ENCODE data around the gene GALM.
A peak's percentile ranks its signal among the peaks of the same experiment; 100 is the strongest.

Gene GALM

GRCh38 chr2:38661306-38661705, 4.6 kb upstream of the GALM start:
- ChIA-PET POLR2A (no interaction called here), CTCF (no interaction called here)
- Histone ChIP-seq H3K4me1 (ENCODE audit: control insufficient read depth, insufficient read depth, low read length) (no peaks in the 10 kb centered on the region), H3K27ac (ENCODE audit: extremely low read depth, low read depth, low read length) (no peak overlapping the region), H3K36me3 (ENCODE audit: control insufficient read depth in 2 of 2, insufficient read depth in 1 of 2, low read length in 2 of 2) (no peaks in the 10 kb centered on the region), H3K4me3 (ENCODE audit: low read depth, low read length) (no peak overlapping the region), H3K9me3 (ENCODE audit: control insufficient read depth, insufficient read depth, low read depth, low read length) (no peaks in the 10 kb centered on the region)
- TF ChIP-seq ZBTB26 (tag by site-specific recombination; optimal IDR thresholded peaks at IDR 0.05) = no peak
- no peak for TF ChIP-seq PRDM1 (tag by site-specific recombination; IDR thresholded peaks at IDR 0.05)
- TF ChIP-seq ZNF169 (tag by site-specific recombination; IDR thresholded peaks at IDR 0.05) = no peak
- TF ChIP-seq SCRT2 (tag by site-specific recombination; IDR thresholded peaks at IDR 0.05) = no peak
- no peak for TF ChIP-seq ZNF324 (tag by site-specific recombination; IDR thresholded peaks at IDR 0.05)
- TF ChIP-seq, protein P1, sequence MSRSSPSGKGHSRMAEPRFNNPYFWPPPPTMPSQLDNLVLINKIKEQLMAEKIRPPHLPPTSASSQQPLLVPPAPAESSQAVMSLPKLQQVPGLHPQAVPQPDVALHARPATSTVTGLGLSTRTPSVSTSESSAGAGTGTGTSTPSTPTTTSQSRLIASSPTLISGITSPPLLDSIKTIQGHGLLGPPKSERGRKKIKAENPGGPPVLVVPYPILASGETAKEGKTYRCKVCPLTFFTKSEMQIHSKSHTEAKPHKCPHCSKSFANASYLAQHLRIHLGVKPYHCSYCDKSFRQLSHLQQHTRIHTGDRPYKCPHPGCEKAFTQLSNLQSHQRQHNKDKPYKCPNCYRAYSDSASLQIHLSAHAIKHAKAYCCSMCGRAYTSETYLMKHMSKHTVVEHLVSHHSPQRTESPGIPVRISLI (tag by site-specific recombination; IDR thresholded peaks at IDR 0.05) = no peak
- TF ChIP-seq ZNF16 (tag by site-specific recombination; IDR thresholded peaks at IDR 0.05; ENCODE audit: low read depth) = no peak
- TF ChIP-seq, protein P2, sequence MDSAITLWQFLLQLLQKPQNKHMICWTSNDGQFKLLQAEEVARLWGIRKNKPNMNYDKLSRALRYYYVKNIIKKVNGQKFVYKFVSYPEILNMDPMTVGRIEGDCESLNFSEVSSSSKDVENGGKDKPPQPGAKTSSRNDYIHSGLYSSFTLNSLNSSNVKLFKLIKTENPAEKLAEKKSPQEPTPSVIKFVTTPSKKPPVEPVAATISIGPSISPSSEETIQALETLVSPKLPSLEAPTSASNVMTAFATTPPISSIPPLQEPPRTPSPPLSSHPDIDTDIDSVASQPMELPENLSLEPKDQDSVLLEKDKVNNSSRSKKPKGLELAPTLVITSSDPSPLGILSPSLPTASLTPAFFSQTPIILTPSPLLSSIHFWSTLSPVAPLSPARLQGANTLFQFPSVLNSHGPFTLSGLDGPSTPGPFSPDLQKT (IDR thresholded peaks at IDR 0.05; ENCODE audit: borderline replicate concordance, low read depth, low read length) = no peak
- TF ChIP-seq EGR2 (tag by site-specific recombination; IDR thresholded peaks at IDR 0.05; ENCODE audit: low read depth) = no peak
- no peak for TF ChIP-seq ZNF501 (tag by site-specific recombination; IDR thresholded peaks at IDR 0.05)
- TF ChIP-seq INSM2 (tag by site-specific recombination; IDR thresholded peaks at IDR 0.05) = no peak
- no peak for TF ChIP-seq ZNF175 (tag by site-specific recombination; IDR thresholded peaks at IDR 0.05)
- TF ChIP-seq HOXA7 (CRISPR knock-in tag; IDR thresholded peaks at IDR 0.05; ENCODE audit: borderline replicate concordance) = no peak
- TF ChIP-seq SETDB1 (IDR thresholded peaks at IDR 0.05; ENCODE audit: insufficient read length, low read length) = no peak
- TF ChIP-seq ZNF660 (tag by site-specific recombination; IDR thresholded peaks at IDR 0.05) = no peak
- no peak for TF ChIP-seq ZNF837 (tag by site-specific recombination; IDR thresholded peaks at IDR 0.05)
- no peak for TF ChIP-seq ZNF707 (tag by site-specific recombination; IDR thresholded peaks at IDR 0.05)

DNA sequence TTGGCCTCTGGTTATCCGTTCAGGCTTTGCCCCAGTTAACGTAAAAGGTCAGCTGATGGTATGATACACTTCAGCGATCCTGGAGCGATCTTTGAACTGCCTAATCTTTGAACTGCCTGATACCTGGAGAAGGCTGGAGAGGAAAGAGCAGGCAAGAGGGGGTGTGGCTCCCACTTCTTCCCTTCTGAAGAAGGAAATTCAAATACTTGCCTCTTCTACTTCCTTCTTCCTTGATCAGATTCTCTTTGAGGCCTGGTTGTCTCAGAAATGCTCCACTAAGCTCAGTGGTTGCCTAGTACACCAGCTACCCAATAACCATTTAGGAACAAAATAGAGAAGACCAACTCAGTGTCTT, 619 bp downstream of the GALM start:
- no peak overlapping the region; the same call in 1 of the 2 replicates for H3K27ac ChIP-seq (ENCODE audit: extremely low read depth, low read depth, low read length)
- no peaks in the 10 kb centered on the region for H3K9me3 ChIP-seq (ENCODE audit: control insufficient read depth, insufficient read depth, low read depth, low read length)
- H3K4me3 ChIP-seq (ENCODE audit: low read depth, low read length) = peak overlapping the region; percentile 69
- H3K36me3 ChIP-seq (ENCODE audit: control insufficient read depth in 2 of 2, insufficient read depth in 1 of 2, low read length in 2 of 2) = peaks cover 0 to 3% of the 10 kb centered on the region in 2 experiments; a peak in 1 of 3 replicates
- TF ChIP-seq KLF9 (tag by site-specific recombination; IDR thresholded peaks at IDR 0.05; ENCODE audit: low read depth) (peak; percentile 71), ZBTB17 (tag by site-specific recombination; IDR thresholded peaks at IDR 0.05) (no peak; the same call in 1 of the 2 replicates), ZNF202 (tag by site-specific recombination; IDR thresholded peaks at IDR 0.05; ENCODE audit: borderline replicate concordance) (no peak), ZNF214 (tag by site-specific recombination; IDR thresholded peaks at IDR 0.05; ENCODE audit: borderline replicate concordance) (no peak), ZFP3 (tag by site-specific recombination; IDR thresholded peaks at IDR 0.05; ENCODE audit: low read depth) (no peak)
- POLR2A ChIA-PET = interaction anchor here (1.0 to 2.9 kb wide), 3 partner anchors 25 to 84 kb away, joined by 5 to 24 read pairs (median 6); partner anchors contain the start of gene SRSF7
- CTCF ChIA-PET = interaction anchor here (0.6 to 1.3 kb wide), 3 partner anchors 85 to 563 kb away, joined by 3 read pairs; no protein-coding TSS in a partner anchor
- no peaks in the 10 kb centered on the region for H3K4me1 ChIP-seq (ENCODE audit: control insufficient read depth, insufficient read depth, low read length)
